IPS-NIHi11 (cell line): Measurements from ENCODE around the gene STK38.
"Not testable (repeated sequence)": the region's sequence is repeated elsewhere in the genome, so short reads cannot be mapped to it uniquely, and the experiment has no call there.

Experiments used
- DNase-seq: peaks from one replicate; pipeline ENCODE4 v3.0.0; 2012; ENCODE audit warnings: mixed read lengths, low spot score

STK38 gene

GRCh38 chr6:36546920-36547645, at the start of gene STK38:
Gene STK38 (minus strand): TSS chr6:36547479. CDS start chr6:36540202, 7,277 bp downstream.
- DNase-seq = peak; percentile 100

GRCh38 chr6:36596356-36596755, 49.1 kb upstream of the STK38 start:
- no peak for DNase-seq

- DNase-seq = no peak
Measured at GRCh38 chr6:36594816-36595643, 47.8 kb upstream of the STK38 start.

GRCh38 chr6:36594029-36594815, 46.9 kb upstream of the STK38 start, which contains the start of gene SRSF3:
Gene SRSF3 (plus strand): TSS chr6:36594362. CDS start chr6:36596763, 2,401 bp downstream.
- peak; percentile 94 for DNase-seq

GRCh38 chr6:36593569-36594028, 46.3 kb upstream of the STK38 start:
- DNase-seq = peak; percentile 40

GRCh38 chr6:36592221-36592655, 45.0 kb upstream of the STK38 start:
- DNase-seq = no peak

- peak; percentile 40 for DNase-seq
Measured at GRCh38 chr6:36590237-36590636, 43.0 kb upstream of the STK38 start.

GRCh38 chr6:36589025-36589400, 41.7 kb upstream of the STK38 start:
- not testable (repeated sequence) for DNase-seq

- no peak for DNase-seq
Measured at GRCh38 chr6:36586606-36587005, 39.3 kb upstream of the STK38 start.

GRCh38 chr6:36581716-36582115, 34.4 kb upstream of the STK38 start:
- DNase-seq = no peak

GRCh38 chr6:36580184-36580526, 32.9 kb upstream of the STK38 start:
- DNase-seq = no peak

- DNase-seq = no peak
Measured at GRCh38 chr6:36578431-36578830, 31.2 kb upstream of the STK38 start.

- DNase-seq = no peak
Measured at GRCh38 chr6:36578030-36578429, 30.8 kb upstream of the STK38 start.

GRCh38 chr6:36577301-36577700, 30.0 kb upstream of the STK38 start:
- peak; percentile 32 for DNase-seq

- DNase-seq = no peak
Measured at GRCh38 chr6:36576578-36576977, 29.3 kb upstream of the STK38 start.

- DNase-seq = no peak
Measured at GRCh38 chr6:36574679-36575078, 27.4 kb upstream of the STK38 start.

- not testable (repeated sequence) for DNase-seq
Measured at GRCh38 chr6:36572353-36573311, 25.4 kb upstream of the STK38 start.

- no peak for DNase-seq
Measured at GRCh38 chr6:36571122-36572043, 24.1 kb upstream of the STK38 start.

- DNase-seq = no peak
Measured at GRCh38 chr6:36570264-36570663, 23.0 kb upstream of the STK38 start.

GRCh38 chr6:36566418-36566905, 19.2 kb upstream of the STK38 start:
- DNase-seq = no peak
